NCI-H82 (cell line): ENCODE results near the gene CTXN2.

Experiments
- DNase-seq: peaks from one replicate; lab custom pipeline; 2025; lab: John Stamatoyannopoulos, UW

The CTXN2 gene

GRCh38 chr15:48222627-48223026 lies 31.2 kb downstream of the CTXN2 start:
- no peak for DNase-seq

GRCh38 chr15:48225771-48226170 lies 34.3 kb downstream of the CTXN2 start:
- DNase-seq: no peak

GRCh38 chr15:48230498-48230897 lies 39.0 kb downstream of the CTXN2 start:
- no peak for DNase-seq

GRCh38 chr15:48233246-48233645 lies 41.8 kb downstream of the CTXN2 start:
- DNase-seq: no peak

GRCh38 chr15:48239334-48239733 lies 47.9 kb downstream of the CTXN2 start:
- DNase-seq: no peak

- no peak for DNase-seq
Observed at GRCh38 chr15:48242015-48242414, 50.5 kb downstream of the CTXN2 start.

GRCh38 chr15:48242535-48242934 lies 51.1 kb downstream of the CTXN2 start:
- DNase-seq: no peak

- DNase-seq: no peak
Observed at GRCh38 chr15:48244921-48245320, 53.5 kb downstream of the CTXN2 start.

- no peak for DNase-seq
Observed at GRCh38 chr15:48248414-48248813, 56.9 kb downstream of the CTXN2 start.

- peak; percentile 85 for DNase-seq
Observed at GRCh38 chr15:48250640-48251076, 59.2 kb downstream of the CTXN2 start.

GRCh38 chr15:48253172-48253571 lies 61.7 kb downstream of the CTXN2 start:
- no peak for DNase-seq
